ENCODE data around the gene MNAT1.

MNAT1 gene

DNA sequence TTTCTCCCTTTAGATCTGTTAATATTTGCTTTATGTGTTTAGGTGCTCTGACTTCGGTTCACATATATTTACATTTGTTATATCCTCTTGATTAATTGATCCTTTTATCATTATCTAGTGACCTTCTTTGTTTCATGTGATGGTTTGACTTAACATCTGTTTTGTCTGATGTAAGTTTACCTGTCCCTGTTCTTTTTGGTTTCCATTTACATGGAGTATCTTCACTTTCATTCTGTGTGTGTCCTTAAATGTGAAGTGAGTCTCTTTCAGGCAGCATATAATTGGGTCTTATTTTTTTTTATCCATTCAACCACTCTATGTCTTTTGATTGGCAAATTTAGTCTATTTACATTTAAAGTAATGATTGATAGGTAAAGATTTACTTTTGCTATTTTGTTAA, 222.1 kb downstream of the MNAT1 start:
- ChIA-PET CTCF (no interaction called here), POLR2A (ENCODE audit: low non-redundant PET) (no interaction called here)
- H3K27ac ChIP-seq = no peak overlapping the region
- TF ChIP-seq, protein P1, sequence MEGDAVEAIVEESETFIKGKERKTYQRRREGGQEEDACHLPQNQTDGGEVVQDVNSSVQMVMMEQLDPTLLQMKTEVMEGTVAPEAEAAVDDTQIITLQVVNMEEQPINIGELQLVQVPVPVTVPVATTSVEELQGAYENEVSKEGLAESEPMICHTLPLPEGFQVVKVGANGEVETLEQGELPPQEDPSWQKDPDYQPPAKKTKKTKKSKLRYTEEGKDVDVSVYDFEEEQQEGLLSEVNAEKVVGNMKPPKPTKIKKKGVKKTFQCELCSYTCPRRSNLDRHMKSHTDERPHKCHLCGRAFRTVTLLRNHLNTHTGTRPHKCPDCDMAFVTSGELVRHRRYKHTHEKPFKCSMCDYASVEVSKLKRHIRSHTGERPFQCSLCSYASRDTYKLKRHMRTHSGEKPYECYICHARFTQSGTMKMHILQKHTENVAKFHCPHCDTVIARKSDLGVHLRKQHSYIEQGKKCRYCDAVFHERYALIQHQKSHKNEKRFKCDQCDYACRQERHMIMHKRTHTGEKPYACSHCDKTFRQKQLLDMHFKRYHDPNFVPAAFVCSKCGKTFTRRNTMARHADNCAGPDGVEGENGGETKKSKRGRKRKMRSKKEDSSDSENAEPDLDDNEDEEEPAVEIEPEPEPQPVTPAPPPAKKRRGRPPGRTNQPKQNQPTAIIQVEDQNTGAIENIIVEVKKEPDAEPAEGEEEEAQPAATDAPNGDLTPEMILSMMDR (conservative IDR thresholded peaks at IDR 0.05; ENCODE audit: low read depth) = no peak
- no peak for DNase-seq (ENCODE audit: low spot score)

- no peak for DNase-seq (ENCODE audit: low spot score)
- H3K27ac ChIP-seq = no peak overlapping the region
- POLR2A ChIA-PET (ENCODE audit: low non-redundant PET) = no interaction called here
- TF ChIP-seq, protein P1 (conservative IDR thresholded peaks at IDR 0.05; ENCODE audit: low read depth) = no peak
- CTCF ChIA-PET = no interaction called here
Observed at GRCh38 chr14:60958146-60958545, 223.6 kb downstream of the MNAT1 start.

- no peak overlapping the region for H3K27ac ChIP-seq
- DNase-seq (ENCODE audit: low spot score) = no peak
- ChIA-PET POLR2A (ENCODE audit: low non-redundant PET) (no interaction called here), CTCF (no interaction called here)
- TF ChIP-seq, protein P1 (conservative IDR thresholded peaks at IDR 0.05; ENCODE audit: low read depth) = no peak
Observed at GRCh38 chr14:60963761-60964160, 229.2 kb downstream of the MNAT1 start.

DNA sequence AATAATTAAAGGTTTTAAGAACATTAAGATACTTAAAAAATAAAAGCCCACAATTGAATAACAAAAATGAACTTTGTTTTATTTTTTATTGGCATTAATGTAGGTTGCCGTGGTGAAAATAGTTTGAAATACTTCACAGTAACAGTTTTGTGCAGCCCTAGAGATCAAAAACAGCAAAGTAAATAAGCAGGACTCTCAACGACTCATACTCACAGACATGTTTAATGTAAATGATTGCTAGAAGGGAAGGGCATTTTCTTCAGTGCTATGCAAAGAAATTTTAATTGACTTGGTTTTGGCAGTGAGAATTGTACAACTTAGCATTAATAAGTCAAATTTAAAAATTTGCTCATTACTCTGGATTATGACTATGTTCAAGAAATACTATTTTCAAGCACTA, 230.3 kb downstream of the MNAT1 start:
- no peak overlapping the region for H3K27ac ChIP-seq
- no peak for DNase-seq (ENCODE audit: low spot score)
- CTCF ChIA-PET = interaction anchor here (1.0 kb wide), 1 partner anchor 10 kb away, joined by 3 read pairs; no protein-coding TSS in a partner anchor
- POLR2A ChIA-PET (ENCODE audit: low non-redundant PET) = no interaction called here
- TF ChIP-seq, protein P1 (conservative IDR thresholded peaks at IDR 0.05; ENCODE audit: low read depth) = no peak

- POLR2A ChIA-PET (ENCODE audit: low non-redundant PET) = no interaction called here
- TF ChIP-seq, protein P1 (conservative IDR thresholded peaks at IDR 0.05; ENCODE audit: low read depth) = no peak
- DNase-seq (ENCODE audit: low spot score) = no peak
- CTCF ChIA-PET = interaction anchor here (1.0 kb wide), 1 partner anchor 11 kb away, joined by 3 read pairs; no protein-coding TSS in a partner anchor
- H3K27ac ChIP-seq = no peak overlapping the region
Observed at GRCh38 chr14:60965402-60965801, 230.8 kb downstream of the MNAT1 start.

DNA sequence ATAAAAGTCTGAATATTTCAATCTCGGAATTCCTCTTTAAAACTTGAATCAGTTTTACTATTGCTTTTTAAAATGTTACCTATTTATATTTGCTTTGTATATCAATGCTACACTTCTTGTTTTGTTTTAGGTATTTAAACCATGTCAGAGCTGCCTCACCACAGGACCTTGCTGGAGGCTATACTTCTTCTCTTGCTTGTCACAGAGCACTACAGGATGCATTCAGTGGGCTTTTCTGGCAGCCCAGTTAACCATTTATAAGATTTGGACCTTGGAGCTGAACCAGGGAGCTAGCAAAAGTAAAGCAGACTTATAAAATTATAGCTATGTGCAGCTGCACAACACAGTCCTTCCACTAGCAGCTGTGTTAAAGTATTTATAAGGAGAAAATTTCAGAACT, 233.5 kb downstream of the MNAT1 start:
- POLR2A ChIA-PET (ENCODE audit: low non-redundant PET) = no interaction called here

More for the DNA sequence above, 233.5 kb downstream of the MNAT1 start:
- no peak overlapping the region for H3K27ac ChIP-seq
- CTCF ChIA-PET = no interaction called here
- DNase-seq (ENCODE audit: low spot score) = no peak
- TF ChIP-seq, protein P1 (conservative IDR thresholded peaks at IDR 0.05; ENCODE audit: low read depth) = no peak

Data from RWPE1 (cell line).